GM12872 (cell line): ENCODE measurements around the gene EVA1A.

Experiments used
- CTCF ChIP-seq: IDR thresholded peaks from 3 replicates; pipeline ENCODE4 v1.5.1; 2011; ENCODE audit warnings: low read depth, mild to moderate bottlenecking, low read length, moderate library complexity; ENCODE audit not compliant: insufficient read depth

EVA1A gene

DNA sequence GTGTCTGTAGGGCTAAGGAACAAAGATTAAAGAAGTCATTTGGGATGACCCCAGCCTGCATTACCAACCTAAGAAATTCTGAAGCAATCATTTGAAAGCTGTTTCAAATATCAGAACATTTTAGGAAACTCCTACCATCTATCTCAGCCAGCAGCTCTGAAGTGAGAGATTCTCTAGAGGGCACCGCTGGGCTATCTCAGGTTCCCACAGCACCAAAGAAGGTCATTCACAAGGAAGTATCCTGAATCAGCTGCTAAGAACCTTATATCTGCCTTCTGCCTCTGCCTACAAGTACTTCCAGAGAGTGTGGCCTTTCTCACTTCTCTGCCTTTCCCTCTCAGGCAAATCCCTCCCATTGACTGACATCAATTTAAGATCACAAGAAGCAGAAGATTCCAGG, 13.4 kb upstream of the EVA1A start:
- TF ChIP-seq CTCF: no peak

GRCh38 chr2:75573145-75573878, 12.6 kb upstream of the EVA1A start:
- TF ChIP-seq CTCF: no peak

GRCh38 chr2:75571730-75572430, 11.1 kb upstream of the EVA1A start:
- no peak for TF ChIP-seq CTCF

- TF ChIP-seq CTCF: no peak
Observed at GRCh38 chr2:75570948-75571729, 10.4 kb upstream of the EVA1A start.

GRCh38 chr2:75570024-75570947, 9.5 kb upstream of the EVA1A start:
- no peak for TF ChIP-seq CTCF

- TF ChIP-seq CTCF: no peak
Observed at GRCh38 chr2:75569546-75569945, 8.8 kb upstream of the EVA1A start.
